ENCODE results near the gene PHLDA1.

GRCh38 chr12:76078748-76079147, 47.2 kb upstream of the PHLDA1 start:
- TF ChIP-seq CTCF (IDR thresholded peaks at IDR 0.05), result no peak
- TF ChIP-seq POLR2AphosphoS5 (IDR thresholded peaks at IDR 0.05; ENCODE audit: low read depth, low read length), result no peak; the same call in 1 of the 2 replicates

Measured in Panc1 (cell line).